ENCODE data around the gene BBLN. TPM values are rescaled to one million over a fixed set of nuclear protein-coding genes. Genes with fewer than 3 reads are reported as not detected.
"Not testable (repeated sequence)": the region's sequence is repeated elsewhere in the genome, so short reads cannot be mapped to it uniquely, and the experiment has no call there.

The BBLN gene
- total RNA-seq, 1 experiment from 2014 or later = 146 TPM

DNA sequence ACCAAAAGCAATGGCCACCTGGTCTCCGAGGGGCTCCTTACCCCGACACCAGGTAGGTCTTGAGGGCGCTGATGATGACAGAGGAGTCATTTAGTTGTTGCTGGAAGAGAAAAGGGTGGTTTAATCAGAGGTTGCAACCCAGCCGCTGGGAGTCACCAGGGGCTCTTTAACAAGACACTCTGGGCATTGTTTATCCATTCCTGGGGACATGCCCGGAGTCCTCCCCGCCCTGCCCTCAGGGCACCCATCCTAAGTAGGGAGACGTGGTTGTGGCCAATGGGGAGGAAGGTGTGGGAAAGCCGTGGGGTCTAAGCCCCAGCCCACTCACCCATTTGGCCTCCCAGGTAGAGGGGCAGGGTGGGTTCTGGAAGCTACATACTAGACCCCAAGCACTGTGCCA lies 35.6 kb upstream of the BBLN start:
- DNase-seq (ENCODE audit: low spot score) = no peak

DNA sequence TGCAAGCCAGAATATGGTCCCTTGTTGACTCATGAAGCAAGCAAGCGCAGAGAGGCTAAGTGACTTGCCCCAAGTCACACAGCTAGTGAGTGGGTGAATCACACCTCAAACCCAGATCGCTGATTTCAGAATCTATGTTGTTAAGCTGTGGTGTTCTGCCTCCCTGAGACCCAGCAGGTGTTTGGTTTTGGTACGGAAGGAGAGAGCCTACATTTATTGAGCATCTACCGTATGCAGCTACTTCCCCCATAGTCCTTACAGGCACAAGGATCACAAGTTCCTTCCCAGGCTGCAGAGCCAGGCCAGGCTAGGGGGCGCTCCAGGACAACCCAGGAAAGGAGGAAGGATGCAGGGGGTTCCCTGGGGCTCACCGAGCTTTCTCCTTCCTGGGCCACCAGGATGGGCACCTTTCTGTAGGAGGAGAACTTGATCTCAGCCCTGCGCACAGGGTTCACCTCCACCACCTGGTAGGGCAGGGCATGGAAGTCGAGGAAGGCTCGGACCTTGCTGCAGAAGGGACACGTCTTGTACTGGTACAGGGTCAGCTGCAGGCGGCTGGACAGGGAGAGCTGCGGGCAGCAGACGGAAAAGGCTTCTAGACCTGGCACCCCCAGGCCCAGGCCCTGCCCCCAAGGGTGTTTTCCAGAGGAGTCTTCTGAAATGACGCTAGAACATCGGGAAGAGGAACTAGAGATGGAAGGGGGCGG lies 35.0 kb upstream of the BBLN start:
- DNase-seq (ENCODE audit: low spot score) = no peak

DNA sequence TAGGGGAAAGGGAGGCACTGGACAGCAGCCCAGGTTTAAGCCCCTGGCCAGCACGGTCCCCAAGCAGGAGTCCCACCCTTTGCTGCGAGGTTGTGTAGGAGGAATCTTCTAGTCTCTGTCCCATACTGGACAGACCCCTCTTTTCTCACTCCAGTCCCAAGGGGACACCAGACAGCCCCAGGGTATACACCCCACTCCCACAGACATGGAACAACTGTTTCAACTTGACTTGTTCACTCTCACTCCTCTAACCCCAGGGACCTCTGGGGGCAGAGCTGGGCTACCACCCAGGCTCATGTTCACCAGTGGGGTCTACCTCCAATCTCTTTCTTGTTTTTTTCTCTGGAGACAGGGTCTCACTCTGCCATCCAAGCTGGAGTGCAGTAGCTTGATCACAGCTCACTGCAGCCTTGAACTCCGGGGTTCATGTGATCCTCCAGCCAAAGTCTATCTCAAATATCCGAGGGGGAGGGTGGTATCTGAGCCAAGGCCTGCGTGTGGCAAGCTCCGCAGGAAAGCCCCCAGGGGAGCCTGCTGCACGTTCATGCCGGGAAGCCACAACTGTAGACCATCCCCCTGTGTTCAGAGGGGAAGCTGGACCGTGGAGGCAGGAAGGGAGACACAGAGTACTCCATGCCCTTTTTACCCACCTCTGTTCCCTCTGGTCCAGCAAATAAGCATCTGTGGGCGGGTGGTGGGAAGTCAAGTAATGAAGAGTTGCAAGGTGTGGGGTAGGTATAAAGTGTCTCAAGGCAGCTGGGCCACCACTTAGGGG lies 34.3 kb upstream of the BBLN start:
- no peak for DNase-seq (ENCODE audit: low spot score)

DNA sequence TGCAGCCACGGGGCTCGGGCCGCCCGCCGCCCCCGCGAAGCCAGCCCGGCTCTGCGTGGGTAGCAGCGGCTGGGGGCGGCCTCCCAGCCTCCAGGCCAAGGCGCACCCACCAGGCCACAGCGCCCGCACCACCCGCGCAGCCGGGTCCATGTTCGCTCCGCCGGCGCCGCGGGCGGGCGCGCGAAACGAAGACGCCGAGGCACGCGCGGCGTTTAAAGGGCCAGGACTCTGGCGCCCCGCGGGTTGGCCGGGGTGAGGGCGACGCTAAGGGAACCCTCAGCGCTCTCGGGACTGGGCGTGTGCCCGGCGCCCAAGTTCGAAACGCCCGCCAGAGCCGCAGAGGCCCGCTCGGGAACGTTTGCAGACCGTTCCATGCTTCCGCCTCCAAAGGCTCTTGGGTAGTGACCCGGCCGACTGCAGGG lies 32.5 kb upstream of the BBLN start, which contains the start of gene PTGES2:
Gene PTGES2, minus strand, starts transcription at position 162 of the 422 bp plus-strand sequence. Its CDS starts 12 bp downstream, at position 150.
- DNase-seq (ENCODE audit: low spot score) = peak; percentile 66

DNA sequence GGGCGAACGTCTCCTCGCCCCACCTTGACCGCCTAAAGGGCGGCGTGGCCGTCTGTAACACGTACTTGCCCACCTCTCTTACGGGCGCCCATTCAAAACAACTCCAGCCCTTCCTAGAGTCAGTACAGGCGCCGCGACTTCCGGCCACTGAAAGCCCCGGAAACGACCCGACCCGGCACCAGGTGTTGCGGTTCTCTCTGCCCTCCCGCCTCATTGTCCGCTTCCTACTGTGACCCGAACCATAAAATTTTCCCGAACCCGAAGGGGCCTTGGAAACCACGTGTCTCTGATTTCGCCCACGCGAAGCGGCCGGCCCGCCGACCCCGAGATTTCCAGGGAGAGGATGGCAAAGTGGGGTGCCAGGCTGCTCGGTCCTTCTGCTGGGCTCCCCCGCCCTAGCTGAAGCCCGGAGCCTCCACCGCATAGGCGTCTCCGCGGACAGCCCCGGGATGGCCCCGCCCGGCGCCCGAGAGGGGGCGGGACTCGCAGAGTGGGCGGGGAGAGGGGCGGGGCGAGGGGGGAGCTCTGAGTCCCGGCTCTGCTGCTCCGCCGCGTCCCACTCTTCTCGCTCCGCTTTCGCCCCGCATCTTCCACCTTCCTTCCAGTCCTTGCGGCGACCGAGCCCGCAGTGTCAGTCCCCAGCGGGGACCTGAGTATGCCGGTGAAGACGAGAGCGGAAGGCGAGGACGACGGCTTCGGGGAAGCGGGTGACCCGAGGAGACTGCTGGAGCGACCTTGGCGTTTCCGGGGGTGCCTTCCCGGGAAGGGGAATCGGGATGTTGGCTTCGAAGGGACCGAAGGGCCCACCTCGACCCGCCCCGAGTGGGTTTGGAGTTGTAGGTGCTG lies 31.9 kb upstream of the BBLN start:
- peak; percentile 90 for DNase-seq (ENCODE audit: low spot score)

DNA sequence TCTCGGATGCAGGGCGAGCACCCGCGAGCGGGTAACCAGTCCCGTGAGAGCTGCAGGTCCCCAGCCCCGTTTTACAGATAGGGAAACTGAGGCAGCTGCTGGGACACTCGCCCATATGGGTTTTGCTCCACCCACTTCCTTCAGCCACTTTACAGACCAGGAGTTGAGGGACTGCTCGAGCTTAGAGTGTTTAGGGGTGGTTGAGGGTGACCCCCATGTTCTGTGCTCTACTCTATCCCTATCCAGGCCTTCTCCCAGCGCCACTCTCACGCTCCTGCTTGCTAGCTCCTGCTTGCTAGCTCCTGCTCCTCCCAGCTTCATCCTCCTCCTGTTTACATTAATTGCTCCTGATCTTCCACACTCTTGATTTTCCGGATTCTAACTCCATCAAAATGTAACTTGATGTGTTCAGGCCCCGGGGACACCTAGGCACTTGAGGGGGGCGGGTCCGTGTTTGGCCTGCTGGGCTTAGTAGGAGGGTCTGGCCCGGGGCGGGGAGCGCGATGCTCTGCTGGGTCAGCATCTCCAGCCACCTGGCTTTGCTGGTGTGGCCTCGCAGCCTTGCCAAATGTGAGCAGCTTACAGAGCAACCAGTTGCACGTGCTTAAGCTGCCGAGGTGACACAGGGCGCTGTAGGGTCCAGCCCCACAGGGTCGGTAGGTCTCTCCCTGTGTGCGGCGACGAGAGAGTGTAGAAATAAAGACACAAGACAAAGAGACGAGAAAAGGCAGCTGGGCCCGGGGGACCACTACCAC lies 31.1 kb upstream of the BBLN start:
- DNase-seq (ENCODE audit: low spot score) = no peak

DNA sequence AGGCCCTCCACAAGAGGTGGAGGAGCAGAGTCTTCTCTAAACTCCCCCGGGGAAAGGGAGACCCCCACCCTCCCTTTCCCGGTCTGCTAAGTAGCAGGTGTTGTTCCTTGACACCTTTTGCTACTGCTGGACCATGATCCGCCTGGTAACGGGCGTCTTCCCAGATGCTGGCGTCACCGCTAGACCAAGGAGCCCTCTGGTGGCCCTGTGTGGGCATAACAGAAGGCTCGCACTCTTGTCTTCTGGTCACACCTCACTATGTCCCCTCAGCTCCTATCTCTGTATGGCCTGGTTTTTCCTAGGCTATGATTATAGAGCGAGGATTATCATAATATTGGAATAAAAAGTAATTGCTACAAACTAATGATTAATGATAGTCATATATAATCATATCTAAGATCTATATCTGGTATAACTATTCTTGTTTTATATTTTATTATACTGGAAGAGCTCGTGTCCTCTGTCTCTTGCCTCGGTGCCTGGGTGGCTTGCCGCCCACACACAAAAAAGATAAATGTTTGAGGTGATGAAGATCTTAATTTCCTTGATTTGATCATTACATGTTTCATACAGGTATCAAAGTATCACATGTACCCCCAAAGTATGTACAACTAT lies 30.0 kb upstream of the BBLN start:
- DNase-seq (ENCODE audit: low spot score) = not testable (repeated sequence)

DNA sequence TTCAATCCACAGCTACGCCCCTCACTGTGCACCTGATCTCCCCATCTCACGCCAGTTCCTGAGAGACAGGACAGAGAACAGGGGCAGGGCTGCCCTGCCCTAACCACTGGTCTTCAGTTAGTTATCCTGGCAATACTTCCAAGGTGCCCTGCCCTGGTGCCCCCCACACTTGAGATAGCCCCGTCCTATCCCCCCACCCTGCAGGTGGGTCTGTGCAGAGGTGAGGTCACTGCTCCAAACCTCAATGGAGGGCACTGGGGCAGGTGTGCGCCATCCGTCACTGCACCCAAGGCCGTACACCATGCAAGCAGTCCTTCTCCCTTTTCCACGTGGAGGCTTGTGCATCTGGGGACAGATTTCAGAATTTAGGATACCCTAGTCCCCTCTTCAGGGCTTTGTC lies 29.4 kb upstream of the BBLN start:
- not testable (repeated sequence) for DNase-seq (ENCODE audit: low spot score)

DNA sequence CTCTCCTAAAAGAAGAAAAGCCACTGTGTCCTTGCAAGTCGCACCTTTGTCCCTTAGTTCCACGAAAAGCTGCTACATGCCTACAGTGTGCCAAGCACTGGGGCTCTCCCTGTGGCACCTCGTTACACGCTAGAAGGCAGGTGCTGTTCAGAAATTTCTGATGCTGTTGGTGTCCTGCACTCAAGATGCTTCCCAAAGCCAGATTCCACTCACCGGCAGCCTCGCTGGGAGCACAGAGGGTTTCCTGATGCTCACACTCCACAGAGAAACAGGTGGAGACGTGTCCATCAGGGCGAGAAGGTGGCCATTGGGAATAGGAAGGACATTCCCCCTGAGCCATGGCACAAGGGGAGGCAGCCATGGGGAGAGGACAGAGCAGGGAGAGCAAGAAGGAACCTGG lies 28.7 kb upstream of the BBLN start:
- DNase-seq (ENCODE audit: low spot score) = not testable (repeated sequence)

DNA sequence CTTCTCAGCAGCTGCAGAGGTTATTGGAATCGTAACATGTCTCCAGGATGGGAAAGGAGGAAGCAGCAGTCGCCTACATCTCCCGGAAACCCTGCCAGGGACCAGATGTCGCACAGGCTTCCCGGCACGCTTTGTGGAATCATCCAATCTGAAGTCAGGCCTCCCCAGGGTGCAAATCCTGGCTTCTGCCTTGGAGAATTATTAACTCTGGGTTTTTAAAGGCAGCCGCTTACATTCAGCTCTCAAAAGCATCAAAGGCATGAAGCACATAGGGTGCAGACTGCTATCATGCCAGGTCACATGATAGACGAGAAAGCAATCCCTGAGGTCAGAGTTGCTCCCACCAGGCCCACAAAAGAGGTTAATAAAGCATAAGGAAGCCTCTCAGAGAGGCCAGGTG lies 27.9 kb upstream of the BBLN start:
- not testable (repeated sequence) for DNase-seq (ENCODE audit: low spot score)

DNA sequence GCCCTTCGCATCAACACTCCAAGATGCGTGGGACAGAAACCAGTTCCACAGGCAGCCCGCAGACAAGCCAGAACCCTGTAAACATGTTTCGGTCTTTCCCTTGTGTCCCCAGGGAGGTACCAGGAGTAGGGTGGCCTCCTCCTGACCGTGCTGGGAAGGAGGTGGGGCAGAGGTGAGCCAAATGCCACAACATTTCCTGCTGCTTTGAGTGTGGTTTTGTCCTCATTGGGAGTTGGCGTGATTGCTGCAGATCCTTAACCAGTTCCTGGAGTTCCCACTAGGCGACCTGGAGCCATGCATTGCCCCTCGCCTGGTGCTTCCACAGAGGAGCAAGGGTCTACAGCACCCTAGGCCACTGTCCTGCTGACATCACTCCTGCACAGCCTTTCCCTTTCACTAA lies 24.5 kb upstream of the BBLN start:
- not testable (repeated sequence) for DNase-seq (ENCODE audit: low spot score)

DNA sequence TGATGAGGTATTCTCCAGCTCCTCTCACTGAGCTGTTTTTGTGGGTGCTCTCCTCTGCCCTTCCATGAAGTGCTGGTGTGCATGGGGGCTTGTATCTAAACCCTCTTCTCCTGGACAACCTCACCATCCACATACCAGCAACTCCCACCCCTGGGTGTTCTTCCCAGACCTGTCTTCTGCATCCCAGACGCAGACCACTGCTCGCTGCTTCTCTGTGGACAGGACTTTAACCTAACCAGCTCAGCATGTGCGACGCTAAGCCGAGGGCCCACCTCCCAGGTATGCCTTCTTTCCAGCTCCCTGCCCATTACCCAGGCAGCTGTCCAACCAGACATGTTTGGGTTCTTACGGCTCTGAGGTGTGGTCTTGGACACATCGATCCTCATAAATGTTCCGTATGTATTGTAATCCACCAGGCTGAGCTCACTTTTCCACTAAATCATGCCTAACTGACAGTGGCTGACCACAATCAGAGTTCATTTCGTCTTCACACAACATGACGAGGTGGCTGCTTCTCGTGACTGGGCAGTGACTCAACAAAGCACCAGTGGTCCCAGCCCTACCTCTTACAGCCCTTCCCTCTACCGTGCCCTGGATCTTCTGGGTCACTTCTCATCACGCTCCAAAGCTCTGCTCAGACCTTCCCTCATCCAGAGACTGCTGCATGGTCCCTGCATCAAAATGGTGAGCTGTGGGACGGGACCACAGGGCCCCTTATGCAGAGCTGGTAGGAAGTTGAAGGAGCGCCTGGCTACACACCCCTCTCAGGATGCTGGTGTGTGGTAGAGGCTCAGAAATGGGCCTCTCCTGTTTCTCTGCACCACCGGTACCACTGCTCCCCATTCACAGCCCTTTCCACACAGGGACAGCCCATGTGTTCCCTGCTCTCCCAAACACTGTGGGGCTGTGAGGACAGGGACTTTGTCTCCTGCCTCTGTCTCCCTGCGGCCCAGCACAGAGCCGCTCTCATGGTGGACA lies 23.0 kb upstream of the BBLN start:
- DNase-seq (ENCODE audit: low spot score) = peak; percentile 95

DNA sequence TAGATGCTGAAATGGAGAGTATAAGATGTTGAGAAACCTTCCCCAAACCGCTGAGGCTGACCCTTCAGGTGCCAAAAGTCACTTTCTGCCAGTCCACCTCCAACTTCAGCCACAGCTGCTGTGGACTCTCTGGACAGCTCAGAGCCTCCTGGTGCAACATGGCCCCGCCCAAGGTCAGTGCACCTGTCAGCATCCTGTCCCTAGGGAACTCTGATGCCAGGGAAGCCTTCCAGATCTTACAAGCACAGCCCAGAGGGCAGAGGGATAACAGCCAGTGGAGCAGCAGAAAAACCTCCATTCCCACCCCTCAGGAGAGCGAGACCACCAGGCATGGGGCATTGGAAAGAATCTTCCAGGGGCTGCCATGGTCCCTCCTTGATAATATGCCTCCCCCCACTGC lies 22.1 kb upstream of the BBLN start:
- peak; percentile 61 for DNase-seq (ENCODE audit: low spot score)

DNA sequence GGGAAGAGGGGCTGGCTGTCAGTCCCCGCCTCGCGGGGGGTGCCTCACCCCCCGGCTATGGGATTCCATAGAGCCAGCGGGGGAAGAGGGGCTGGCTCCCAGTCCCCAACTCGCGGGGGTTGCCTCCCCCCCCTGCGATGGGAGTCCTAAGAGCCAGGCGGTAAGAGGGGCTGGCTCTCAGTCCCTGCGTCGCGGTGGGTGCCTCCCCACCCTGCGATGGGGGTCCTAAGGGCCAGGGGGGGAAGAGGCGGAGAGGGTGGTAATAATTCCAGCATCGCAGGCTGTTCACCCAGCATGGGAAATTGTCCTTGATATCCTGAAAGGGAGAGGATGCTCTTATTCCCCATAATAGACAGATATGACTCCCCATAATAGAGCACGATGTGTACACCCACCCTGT lies 20.4 kb upstream of the BBLN start:
- DNase-seq (ENCODE audit: low spot score) = no peak

DNA sequence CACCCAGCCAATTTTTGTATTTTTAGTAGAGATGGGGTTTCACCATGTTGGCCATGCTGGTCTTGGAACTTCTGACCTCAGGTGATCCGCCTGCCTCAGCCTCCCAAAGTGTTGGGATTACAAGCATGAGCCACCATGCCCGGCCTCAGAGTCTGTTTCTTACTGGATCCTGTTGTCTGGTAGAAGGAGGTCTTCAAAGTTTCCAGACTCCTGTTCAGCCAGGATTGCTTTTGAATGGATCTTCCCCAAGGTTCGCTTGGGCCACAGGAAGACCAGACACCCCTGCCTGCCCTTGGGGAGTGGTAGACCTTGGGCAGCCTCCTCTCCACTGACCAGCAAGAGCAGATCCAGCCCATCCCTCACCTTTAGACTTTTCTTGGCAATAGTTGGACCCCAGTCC lies 18.5 kb upstream of the BBLN start:
- DNase-seq (ENCODE audit: low spot score) = no peak

DNA sequence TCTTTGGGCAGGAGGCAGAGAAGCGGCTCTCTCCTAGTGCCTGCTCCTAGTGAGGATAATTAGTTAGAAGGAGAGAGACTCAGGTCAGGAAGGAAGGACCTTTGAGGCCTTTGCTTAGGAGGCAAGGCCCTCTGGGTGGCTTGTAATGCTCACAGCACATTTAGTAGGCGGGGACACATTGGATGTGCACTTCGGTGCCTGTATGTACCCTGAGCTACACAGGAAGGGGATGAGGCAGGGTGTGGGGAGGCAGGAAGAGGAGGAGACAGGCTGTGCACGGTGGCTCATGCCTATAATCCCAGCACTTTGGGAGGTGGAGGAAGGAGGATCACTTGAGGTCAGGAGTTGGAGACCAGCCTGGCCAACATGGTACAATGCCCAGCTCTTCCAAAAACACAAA lies 18.0 kb upstream of the BBLN start:
- no peak for DNase-seq (ENCODE audit: low spot score)

DNA sequence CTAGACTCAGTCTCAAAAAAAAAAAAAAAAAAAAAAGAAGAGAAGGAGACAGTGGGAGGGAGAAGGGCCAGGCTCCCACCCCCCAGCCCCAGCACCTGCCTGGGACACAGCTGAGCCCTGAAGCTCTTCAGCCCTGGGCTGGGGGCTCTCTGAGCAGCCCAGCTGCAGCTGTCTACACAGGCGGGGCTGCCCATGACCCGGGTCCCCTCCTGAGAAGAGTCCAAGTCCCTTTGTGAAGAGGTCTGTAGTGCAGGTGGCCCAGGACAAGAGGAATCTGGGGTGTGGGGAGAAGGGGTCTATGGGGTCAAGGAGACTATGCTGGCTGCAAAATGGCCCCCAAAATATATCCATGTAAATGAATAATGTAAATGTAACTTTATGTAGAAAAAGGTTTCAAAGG lies 17.5 kb upstream of the BBLN start:
- DNase-seq (ENCODE audit: low spot score) = no peak

DNA sequence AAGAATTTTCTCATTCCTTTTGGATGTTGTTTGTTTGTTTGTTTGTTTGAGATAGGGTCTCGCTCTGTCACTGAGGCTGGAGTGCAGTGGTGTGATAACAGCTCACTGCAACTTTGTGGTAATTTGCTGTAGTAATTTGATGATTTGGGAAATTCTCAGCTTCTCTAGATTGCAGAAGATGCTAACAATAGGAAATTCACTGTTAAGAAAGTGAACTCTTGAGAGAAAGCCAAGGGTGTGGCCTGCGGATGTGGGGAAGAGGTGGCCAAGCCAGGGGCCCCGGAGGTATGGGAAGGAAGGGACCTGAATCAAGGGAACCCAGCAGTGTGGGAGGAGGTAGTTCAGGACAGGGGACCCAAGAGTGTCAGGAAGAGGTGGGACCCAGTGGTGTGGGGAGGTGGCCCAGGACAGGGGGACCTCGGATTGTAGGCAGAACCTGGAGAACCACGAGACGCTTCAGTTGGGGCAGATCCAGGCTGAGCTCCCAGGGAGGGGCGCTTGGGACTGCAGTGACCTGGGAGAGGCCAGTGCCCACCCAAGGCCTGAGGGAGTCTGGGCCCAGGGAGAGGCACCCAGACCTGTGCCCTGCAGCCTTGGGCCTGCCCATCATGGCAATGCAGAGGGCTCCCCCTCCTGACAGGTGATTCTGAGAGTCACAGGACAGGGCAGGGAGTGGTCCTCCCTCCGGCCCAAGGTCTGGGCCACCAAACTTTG lies 16.4 kb upstream of the BBLN start:
- DNase-seq (ENCODE audit: low spot score) = no peak
